ENCODE results near the gene KLHDC9.
"Not testable (repeated sequence)": the region's sequence is repeated elsewhere in the genome, so short reads cannot be mapped to it uniquely, and the experiment has no call there.

KLHDC9 gene, protein sequence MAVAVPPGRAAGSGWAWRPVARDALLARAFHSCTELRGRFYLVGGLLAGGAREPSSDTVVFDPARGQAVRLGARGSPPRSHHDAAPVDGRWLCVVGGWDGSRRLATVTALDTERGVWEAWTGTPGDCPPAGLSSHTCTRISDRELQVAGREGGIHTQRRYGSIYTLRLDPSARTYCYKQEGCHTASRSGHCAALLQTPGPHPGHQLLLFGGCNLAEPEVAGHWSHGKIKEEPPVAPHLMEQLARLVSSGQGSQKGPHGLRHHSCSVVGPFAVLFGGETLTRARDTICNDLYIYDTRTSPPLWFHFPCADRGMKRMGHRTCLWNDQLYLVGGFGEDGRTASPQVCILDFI

DNA sequence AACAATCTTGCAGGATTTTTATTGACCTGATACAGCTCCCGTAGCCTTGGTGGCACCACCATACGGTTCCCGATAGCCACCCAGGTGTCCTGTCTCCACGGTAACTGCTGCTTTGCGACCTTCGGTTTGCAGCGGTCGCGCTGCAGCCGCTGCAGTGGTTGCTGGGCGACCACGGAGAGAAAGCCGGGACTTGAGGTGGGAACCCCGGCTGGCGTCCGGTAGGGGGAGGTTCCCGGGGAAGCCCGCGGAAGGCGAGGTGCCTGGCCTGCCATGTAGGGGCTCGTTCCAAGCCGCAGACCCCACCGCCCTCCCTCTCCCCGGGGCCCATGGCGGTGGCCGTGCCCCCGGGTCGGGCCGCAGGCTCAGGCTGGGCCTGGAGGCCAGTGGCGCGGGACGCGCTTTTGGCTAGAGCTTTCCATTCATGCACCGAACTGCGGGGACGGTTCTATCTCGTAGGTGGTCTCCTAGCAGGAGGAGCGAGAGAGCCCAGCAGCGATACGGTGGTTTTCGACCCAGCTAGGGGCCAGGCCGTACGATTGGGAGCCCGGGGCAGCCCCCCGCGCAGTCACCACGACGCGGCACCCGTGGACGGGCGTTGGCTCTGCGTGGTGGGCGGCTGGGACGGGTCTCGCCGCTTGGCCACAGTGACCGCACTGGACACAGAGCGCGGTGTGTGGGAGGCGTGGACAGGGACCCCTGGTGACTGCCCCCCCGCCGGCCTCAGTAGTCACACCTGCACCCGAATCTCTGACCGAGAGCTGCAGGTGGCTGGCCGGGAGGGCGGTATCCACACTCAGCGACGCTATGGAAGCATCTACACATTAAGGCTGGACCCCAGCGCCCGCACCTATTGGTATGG is at the start of gene KLHDC9:
TSS of gene KLHDC9 (plus strand) at position 152 of the 859 bp plus-strand sequence. CDS start at position 327, 175 bp downstream.
- DNase-seq (ENCODE audit: low spot score) = peak; percentile 81

DNA sequence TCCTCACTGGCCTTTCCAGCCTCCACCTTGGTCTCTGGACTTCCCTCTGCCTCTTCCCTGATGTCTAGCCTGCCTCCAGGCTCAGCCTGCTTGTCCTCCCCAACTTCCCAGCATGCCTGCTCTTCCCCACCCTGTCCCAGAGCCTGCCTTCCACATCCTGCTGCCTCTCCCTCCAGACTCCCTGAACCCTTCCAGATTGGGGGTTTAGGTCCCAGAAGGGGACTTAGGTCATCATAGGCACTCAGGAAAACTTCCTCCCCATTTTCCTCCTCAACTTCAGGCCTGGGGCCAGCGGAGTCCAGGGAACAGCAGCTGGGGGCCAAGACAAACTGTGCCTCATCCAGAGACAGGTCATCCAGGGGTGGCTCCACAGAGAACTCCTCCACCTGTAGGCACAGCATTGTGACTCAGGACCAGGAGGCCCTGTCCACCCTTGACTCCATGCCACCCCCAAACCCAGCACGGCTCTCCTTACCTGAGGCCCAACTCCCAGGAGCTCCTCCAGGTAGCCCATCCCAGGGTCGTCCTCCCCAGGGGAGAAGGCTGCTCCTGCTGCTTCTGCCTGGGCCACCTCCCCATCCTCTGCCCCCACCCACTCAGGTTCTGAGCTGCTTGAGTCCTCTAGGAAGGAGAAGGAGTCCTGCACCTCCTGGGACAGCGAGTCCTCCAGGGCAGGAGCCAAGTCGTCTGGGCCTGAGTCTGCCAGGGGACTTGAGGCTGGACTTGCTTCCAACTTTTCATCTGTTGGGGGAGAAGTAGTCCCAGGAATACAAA is 49.0 kb upstream of the KLHDC9 start:
- no peak for DNase-seq (ENCODE audit: low spot score)

DNA sequence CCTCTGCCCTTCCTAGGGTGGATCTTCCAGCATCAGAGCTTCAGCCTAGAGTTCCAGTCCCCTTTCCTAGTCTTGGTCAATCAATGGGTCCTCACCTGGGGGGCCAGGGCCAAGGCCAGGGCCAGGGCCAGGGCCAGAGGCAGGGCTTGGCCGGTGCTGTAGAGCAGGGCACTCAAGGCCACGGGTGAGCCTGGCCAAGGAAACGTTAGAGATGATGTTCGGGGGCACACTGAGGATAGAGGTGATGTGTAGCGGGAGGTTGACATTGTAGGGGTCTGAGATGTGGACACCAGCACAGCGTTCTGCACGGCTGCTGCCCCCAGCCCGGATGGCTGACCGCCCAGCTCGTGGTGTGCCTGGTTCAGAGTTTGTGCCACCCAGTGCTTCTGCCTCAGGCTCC is 46.9 kb upstream of the KLHDC9 start:
- DNase-seq (ENCODE audit: low spot score) = no peak

DNA sequence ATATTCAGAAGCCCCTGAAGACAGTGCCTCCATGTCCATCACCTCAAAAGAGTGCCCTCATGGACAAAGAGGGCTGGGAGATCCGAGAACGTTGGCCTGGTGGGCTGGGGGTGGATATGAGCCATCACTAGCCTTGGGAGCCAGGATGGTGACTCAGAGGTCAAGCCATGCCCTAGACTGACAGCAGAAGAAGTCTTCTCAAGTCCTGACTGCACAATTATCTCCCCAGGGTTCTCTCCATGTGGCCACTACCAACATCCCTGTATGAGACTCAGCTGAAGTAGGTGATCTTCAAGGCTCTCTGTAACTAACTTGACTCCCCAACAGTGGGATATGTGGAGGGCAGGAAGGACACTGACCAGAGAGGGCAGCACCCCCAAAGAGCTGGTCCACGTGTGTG is 45.3 kb upstream of the KLHDC9 start:
- DNase-seq (ENCODE audit: low spot score) = no peak

DNA sequence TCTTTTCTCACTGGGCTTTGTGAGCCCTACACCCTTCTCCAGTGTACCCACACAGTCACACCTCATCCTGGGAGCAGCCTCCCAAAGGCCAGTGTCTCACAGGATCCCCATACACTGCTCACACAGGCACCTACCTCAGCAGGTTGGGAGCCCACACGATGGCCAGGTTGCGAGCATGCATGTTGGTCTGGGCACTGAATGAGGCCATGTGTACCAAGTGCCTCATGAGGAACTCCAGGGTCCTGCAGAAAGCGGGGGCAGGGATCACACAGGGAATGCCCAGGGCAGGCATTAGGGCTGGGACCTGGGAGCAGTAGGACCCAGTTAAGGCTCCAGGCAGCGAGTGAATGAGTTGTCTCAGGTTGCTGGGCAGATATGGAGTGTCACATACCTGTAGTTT is 43.9 kb upstream of the KLHDC9 start:
- no peak for DNase-seq (ENCODE audit: low spot score)

DNA sequence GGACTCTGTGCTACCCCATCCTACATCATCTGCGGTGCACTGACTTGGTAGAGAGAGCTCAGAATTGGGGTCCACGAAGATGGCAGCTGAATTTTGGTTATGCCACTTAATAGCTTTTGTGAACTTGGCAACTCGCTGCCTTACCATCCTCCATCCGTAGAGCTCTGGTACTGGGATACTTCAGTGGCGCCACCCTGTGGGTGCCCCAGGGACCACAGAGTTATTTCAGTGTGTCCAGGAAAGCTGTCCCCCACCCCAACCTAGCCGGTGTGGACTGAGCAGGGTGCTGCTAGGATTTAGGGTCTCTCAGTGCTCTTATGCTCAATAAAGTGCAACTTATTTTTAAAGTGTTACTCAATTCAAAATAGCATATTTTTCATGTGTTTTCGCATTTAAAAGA is 43.4 kb upstream of the KLHDC9 start:
- DNase-seq (ENCODE audit: low spot score) = no peak

DNA sequence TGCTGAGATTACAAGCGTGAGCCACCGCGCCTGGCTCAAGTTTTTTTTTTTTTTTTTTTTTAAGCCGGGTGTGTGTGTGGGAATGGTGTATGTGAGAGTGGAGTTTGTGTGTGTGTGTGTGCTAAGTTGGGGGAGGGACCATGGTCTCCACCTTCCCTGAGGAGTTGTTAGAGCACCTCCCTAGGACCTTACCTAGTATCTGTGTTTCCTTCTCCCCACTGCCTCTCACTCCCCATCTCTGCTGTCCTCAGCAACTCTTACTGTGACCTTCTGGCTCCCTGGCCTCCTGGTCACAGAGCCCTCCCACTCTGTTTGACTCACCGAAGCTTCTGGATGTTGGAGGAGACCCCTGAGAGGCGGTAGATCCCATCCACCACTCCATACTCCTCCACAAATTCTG is 38.9 kb upstream of the KLHDC9 start:
- DNase-seq (ENCODE audit: low spot score) = no peak

DNA sequence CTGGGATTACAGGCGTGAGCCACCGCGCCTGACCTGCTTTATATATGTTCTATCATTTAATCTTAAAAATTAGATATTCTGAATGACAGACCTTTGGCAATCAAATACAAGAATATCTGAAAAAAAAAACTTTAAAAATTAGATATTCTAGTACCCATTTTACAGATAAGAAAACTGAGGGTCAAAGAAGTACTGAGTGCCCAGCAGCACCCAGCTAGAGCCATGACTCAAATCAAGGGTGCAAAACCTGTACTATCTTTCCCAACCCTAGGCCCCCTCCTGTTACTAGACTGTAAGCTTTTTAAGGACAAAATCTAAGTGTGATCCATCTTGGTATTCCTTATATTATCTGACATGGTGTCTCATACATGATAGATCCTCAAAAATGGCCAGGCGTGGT is 36.7 kb upstream of the KLHDC9 start:
- DNase-seq (ENCODE audit: low spot score) = no peak

DNA sequence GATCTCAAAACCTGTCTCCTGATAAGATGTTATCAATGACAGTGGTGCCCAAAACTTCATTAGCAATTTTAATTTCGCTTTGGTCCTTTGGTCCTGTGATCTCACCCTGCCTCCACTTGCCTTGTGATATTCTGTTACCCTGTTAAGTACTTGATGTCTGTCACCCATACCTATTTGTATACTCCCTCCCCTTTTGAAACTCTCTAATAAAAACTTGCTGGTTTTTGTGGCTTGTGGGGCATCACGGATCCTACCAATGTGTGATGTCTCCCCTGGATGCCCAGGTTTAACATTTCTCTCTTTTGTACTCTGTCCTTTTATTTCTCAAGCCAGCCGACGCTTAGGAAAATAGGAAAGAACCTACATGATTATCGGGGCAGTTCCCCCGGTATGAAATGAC is 34.2 kb upstream of the KLHDC9 start:
- DNase-seq (ENCODE audit: low spot score) = not testable (repeated sequence)

DNA sequence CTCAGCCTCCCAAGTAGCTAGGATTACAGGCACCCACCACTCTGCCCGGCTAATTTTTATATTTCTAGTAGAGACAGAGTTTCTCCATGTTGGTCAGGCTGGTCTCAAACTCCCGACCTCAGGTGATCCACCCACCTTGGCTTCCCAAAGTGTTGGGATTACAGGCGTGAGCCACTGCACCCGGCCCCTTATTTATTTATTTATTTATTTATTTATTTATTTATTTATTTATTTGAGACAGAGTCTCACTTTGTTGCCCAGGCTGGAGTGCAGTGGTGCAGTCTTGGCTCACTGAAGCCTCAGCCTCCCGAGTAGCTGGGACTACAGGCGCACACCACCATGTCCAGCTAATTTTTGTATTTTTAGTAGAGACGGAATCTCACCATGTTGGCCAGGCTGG is 32.5 kb upstream of the KLHDC9 start:
- not testable (repeated sequence) for DNase-seq (ENCODE audit: low spot score)

DNA sequence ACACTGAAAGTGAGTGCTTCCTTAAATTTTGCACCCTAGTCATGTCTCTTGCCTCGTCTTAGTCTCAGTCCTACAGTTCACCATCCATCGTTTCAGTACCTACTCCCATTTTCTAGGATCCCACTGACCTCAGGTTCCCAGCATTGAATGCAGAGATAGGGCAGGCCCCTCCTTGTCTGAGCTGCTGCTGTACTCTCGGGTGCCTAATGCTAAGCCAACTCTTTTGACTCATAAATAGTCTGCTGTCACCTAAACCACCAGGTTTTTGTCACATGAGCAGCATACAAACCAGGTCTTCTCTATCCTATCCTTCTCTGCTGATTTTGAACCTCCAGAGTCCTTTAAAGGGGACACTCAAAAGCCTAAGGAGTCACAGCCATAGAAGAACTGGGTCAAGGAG is 31.5 kb upstream of the KLHDC9 start:
- DNase-seq (ENCODE audit: low spot score) = no peak

DNA sequence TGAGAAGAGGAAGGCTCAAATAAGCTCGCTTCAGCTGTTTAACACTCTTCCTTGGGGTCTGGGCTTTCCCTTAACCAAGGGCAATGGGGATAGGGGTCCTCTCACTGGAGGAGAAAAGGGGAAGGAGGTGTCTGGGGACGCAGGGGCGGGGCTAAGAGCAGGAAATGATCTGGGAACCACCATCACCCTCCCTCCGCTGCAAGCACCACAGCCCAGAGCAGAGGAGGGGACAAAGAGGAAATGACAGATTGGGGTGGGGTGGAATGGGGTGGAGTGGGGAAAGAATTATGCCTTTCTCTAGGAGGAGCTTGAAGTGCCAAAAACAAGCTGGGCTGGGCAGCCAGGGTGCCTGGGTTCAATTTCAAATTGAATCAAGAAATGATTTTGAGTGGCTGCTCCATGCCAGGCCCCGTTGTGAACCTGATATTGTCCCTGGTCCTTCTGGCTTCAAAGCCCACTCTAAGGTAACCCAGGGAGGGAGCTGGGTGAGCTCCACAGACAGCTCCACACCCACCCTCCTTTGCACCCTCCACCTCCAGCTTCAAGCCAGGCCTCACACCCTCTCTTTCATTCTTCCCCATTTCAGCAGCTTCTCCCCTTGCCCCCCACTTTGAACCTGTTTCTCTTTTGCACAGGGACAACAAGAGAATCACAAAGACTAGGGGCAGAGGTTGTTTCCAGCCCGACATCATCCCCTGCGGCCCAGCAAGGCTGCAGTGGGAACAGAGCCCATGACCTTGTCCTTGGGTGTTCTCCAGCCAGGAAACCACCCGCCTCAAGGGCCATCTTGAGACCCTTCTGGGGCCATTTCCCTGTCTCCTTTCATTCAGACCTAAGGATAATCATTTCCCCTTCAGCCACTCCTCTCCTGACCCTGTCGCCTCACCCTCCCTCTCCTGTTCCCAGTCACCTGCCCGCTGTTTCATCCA is 29.6 kb upstream of the KLHDC9 start:
- DNase-seq (ENCODE audit: low spot score) = no peak

DNA sequence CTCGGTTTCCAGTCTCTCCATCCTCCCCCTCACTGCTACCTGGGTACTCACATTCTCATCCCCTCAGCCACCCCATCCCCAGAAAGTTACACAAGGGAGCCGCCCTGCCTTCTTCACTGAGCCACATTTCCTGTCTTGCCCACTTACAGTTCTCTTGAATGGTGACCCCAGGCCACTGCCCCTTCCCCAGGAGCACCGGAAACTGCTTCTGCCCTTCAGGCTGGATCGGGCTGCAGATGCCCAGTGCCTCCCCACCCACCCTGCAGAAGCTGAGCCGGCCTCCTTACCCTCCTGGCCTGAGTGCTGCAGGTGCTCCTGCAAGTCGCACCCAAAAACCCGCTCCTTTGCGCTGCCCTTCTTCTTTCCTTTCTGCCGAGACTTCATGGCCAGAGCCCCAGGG is 28.9 kb upstream of the KLHDC9 start:
- DNase-seq (ENCODE audit: low spot score) = no peak

DNA sequence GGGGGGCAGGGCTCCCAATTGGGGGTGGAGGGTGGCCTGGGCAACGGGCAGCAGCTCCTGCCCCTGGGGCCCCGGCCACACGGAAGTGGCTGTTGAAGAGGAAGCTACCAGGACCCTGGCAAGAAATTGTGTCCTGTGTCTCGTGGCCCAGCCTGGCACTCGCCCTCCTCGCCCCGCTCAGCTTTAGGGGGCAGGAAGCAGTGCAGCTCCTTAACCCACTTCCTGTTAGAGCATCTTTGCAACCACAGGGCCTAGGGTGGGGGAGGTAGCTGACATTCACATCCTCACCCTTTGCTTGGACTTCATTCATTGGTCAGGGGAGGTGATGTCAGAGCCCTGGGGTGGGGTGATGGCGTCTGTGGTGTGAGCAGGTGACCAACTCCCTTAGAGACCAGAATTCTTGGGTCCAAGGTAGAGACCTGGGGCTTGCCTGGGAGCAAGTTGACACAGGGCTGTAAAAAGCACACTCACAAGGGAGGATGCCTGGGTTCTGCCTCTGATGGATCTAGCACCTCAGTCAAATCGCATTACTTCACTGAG is 28.4 kb upstream of the KLHDC9 start, which contains the start of gene ARHGAP30:
TSS of gene ARHGAP30 (minus strand) at position 161 of the 540 bp plus-strand sequence. CDS start 267 bp downstream, outside the sequence.
- no peak for DNase-seq (ENCODE audit: low spot score)

DNA sequence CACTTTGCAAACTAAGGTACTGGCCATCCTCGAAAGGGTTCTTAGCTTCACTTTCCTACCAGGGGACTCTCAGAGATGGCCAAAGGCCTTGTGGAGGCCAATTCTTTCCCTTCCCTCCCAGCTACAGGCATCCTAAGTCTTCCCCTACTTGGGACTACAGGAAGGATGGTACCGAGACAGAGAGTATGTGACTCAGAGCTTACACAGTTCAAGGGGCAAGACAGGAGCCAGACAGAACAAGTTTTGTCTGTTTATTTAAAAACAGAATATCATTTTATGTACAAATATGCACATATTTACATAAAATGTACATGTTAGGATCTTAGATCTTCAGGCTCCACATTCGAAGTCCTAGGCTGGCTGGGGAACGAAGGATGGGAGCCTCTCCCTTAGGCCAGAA is 27.4 kb upstream of the KLHDC9 start:
- no peak for DNase-seq (ENCODE audit: low spot score)

DNA sequence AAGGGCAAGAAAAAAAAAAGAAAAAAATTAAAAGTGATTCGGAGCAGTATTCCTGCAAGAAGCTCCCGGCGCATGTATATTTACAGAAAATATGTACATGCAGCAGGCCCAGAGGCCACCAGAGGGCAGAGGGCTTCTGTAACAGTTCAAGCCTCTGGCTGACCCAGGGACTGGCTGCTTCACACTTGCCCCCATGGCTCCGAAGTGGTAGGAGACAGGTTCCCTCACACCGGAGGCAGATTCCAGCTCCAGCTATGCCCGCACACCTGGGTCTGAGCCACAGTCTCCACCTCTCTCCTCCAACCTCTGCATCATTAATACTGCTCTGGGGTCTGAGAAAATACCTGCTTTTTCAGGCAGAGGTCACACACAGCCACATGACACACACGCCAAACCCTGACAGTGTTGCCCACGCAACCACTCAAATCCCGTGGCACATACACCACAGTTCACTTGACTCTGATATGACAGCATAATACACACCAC is 26.2 kb upstream of the KLHDC9 start:
- peak; percentile 58 for DNase-seq (ENCODE audit: low spot score)

DNA sequence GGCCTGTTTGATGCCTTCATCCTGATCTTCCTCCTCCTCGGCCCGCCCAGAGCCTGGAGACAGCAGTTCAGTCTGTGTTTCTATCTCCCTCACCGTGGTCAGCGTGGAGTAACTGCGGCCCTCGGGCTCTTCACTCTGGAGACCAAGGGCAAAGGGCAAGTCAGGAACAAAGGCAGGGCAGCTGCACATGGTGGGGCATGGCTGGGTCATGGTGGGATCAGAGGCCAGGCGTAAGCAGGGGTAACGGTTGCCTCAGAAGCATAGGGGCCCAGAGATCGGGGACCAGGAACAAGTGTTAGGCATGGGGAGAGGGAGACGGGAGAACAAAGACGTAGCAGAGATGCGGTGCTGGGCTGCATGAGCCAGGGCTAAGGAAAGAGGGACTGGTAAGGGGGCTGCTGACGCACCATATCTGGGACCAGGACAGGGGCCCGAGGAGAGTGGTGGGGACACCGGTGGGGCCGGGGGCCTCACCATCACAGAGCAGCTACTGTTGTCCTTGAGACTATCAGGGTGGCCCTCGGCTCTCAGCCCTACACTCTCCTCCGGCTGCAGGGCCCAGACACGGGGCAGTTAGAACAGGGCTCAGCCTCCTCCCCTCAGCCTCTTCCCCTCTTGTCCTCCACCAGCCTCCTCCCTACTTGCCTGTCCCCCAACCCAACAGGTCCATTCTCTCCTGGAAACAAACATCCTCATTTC is 25.3 kb upstream of the KLHDC9 start:
- no peak for DNase-seq (ENCODE audit: low spot score)

DNA sequence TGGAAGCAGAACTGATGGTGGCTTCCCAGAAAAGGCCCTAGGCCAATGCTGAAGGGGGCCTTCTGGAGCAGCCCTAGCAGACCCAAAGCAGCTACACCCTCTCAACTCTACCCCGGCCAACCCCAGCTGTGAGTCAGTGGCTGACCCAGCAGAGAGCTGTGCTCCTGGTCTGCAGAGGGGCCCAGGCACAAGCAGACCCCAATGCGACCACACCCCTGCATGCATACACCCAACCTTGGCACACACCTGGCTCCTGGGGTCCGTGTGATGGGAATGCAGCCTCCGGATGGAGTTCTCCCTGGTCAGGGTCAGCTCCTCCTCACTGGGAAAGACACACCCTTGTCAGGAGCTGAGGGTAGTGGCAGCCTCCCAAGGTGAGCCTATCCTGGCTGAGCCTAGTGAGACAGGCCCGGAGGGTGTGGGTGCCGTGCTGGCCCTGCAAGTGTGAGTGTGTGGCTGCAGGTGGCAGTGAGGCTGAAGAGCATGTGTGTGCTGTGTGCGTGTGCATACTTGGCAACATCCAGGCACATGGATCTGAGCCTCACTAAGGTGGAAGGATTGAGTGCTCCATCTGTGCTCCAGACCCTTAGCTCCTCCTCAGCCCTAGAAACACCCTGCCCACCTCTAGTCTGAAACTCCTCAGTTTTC is 24.6 kb upstream of the KLHDC9 start:
- DNase-seq (ENCODE audit: low spot score) = no peak

DNA sequence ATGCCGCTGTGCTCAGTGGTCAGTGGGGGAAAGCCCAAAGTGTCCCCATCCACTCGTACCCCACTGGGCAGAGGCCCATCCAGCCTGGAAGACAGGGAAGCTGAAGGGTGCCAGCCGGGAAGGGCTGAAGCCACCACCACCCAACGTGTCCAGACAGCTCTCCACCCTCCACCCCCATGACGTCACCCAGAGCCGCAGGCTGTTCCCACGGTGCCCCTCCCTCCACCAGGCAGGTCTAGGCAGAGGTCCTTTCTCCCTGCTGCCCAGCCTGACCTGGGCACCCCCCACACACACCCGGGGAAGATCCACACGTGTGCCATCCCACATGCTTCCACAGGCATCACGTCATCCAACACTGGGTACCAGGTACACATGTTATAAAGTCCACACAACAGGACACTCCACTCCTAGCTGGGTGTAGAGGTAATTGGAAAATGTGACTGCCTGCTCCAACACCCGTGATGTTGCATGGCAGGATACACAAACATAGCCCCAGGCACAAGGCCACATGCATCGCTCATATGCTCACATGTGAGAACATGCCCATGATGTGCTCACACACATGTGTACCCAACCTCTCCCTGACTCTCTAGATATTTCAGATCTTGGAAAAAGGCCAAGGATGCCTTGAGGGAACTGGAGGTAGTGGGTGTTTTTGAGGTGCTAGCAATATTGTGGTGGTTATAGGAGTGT is 23.3 kb upstream of the KLHDC9 start:
- DNase-seq (ENCODE audit: low spot score) = no peak
